Measurements from ENCODE around the gene PLIN3. TPM values are rescaled to one million over a fixed set of nuclear protein-coding genes. Genes with fewer than 3 reads are reported as not detected.
"Not testable (repeated sequence)": the region's sequence is repeated elsewhere in the genome, so short reads cannot be mapped to it uniquely, and the experiment has no call there.

Gene PLIN3
- total and polyA plus RNA-seq, 4 donors, result 18.0 to 105 (median 50.5) TPM

DNA sequence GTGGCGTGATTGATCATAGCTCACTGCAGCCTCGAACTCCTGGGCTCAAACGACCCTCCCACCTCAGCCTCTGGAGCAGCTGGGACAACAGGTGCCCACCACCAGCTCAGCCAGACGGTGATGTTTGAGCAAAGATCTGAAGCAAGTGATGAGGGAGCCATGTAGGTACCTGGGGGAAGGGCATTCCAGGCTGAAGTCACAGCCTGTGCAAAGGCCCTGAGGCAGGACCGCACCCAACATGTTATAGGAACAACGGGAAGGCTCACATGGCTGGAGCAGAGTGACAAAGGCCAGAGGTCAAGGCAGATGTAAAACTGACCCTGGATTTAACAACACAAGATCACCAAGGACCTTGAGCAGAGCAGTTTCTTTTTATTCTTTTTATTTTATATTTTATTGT lies 61.1 kb downstream of the PLIN3 start:
- 82 to 91% methylated on average over 6 of the region's 6 CpGs for WGBS, 2 donors
- ATAC-seq (ENCODE audit: insufficient read depth, low FRiP score) (no peak), DNase-seq (no peak)
- no peaks in the 10 kb centered on the region for H3K27me3 ChIP-seq (ENCODE audit: control insufficient read depth in 3 of 3, insufficient read depth in 3 of 3, low read length in 2 of 3)
- no peak overlapping the region for H3K27ac ChIP-seq (ENCODE audit: low read depth in 1 of 2, low read length in 1 of 2)
- TF ChIP-seq, protein P1, sequence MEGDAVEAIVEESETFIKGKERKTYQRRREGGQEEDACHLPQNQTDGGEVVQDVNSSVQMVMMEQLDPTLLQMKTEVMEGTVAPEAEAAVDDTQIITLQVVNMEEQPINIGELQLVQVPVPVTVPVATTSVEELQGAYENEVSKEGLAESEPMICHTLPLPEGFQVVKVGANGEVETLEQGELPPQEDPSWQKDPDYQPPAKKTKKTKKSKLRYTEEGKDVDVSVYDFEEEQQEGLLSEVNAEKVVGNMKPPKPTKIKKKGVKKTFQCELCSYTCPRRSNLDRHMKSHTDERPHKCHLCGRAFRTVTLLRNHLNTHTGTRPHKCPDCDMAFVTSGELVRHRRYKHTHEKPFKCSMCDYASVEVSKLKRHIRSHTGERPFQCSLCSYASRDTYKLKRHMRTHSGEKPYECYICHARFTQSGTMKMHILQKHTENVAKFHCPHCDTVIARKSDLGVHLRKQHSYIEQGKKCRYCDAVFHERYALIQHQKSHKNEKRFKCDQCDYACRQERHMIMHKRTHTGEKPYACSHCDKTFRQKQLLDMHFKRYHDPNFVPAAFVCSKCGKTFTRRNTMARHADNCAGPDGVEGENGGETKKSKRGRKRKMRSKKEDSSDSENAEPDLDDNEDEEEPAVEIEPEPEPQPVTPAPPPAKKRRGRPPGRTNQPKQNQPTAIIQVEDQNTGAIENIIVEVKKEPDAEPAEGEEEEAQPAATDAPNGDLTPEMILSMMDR (IDR thresholded peaks at IDR 0.05; ENCODE audit: control extremely low read depth, extremely low read depth), result no peak
- H3K9ac ChIP-seq (ENCODE audit: insufficient read depth in 1 of 2, low read length in 2 of 2), result no peak overlapping the region
- H3K9me3 ChIP-seq (ENCODE audit: control insufficient read depth in 4 of 4, insufficient read depth in 3 of 4, low read length in 3 of 4), result no peaks in the 10 kb centered on the region
- no peak overlapping the region for H3K4me3 ChIP-seq
- no peaks in the 10 kb centered on the region for H3K36me3 ChIP-seq (ENCODE audit: control insufficient read depth in 4 of 4, insufficient read depth in 4 of 4, low read length in 4 of 4)
- peaks cover 0 to 3% (median 0%) of the 10 kb centered on the region in 5 donors for H3K4me1 ChIP-seq (ENCODE audit: control insufficient read depth in 5 of 5, insufficient read depth in 5 of 5, low read length in 5 of 5)

- not testable (repeated sequence) for DNase-seq; H3K9me3 ChIP-seq (ENCODE audit: control insufficient read depth in 4 of 4, insufficient read depth in 3 of 4, low read length in 3 of 4); H3K4me3 ChIP-seq; H3K9ac ChIP-seq (ENCODE audit: insufficient read depth in 1 of 2, low read length in 2 of 2); H3K27me3 ChIP-seq (ENCODE audit: control insufficient read depth in 3 of 3, insufficient read depth in 3 of 3, low read length in 2 of 3); H3K27ac ChIP-seq (ENCODE audit: low read depth in 1 of 2, low read length in 1 of 2); H3K4me1 ChIP-seq (ENCODE audit: control insufficient read depth in 5 of 5, insufficient read depth in 5 of 5, low read length in 5 of 5); H3K36me3 ChIP-seq (ENCODE audit: control insufficient read depth in 4 of 4, insufficient read depth in 4 of 4, low read length in 4 of 4); ATAC-seq (ENCODE audit: insufficient read depth, low FRiP score)
- 97 to 99% methylated on average over 6 of the region's 6 CpGs for WGBS, 2 donors
Observed at GRCh38 chr19:4805140-4805539, 62.3 kb downstream of the PLIN3 start.

DNA sequence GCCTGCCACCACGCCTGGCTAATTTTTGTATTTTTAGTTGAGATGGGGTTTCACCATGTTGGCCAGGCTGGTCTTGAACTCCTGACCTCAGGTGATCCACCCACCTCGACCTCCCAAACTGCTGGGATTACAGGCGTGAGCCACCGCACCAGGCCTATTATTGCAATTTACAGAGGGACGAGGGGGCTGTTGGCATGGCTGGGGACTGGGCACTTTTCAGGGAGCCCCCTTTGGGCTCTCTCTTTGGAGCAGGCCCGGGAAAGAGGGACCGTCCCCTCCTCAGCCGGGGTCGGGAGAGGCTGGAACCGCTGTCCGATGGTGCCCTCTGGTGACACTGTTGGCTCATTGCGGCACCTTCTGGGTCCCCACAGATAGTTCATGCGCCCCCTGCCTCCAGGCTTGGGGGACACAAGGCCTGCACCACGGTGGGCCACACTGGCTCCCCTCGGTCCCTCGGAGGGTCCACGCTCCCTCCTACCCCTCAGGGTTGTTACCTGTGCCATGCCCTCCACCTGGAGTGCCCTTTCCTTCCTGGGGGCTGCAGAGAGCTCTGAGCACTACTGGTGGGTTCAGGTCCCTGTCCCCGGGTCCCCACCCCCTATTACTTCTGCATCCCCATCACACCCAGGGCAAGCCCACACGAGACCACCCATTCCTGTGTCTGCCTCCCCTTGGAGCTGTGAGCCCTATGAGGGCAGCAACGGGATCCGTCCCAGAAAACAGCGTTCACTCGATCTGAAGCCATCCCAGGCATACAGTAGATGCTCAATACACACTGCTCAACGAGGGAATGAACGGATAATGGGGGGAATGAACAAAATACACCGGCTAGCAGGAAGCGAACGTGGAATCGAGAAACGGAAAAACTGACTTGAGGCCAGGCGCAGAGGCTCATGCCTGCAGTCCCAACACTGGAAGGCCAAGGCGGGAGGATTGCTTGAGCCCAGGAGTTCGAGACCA lies 63.5 kb downstream of the PLIN3 start:
- Histone ChIP-seq H3K36me3 (ENCODE audit: control insufficient read depth in 4 of 4, insufficient read depth in 4 of 4, low read length in 4 of 4) (no peaks in the 10 kb centered on the region), H3K4me1 (ENCODE audit: control insufficient read depth in 5 of 5, insufficient read depth in 5 of 5, low read length in 5 of 5) (peaks cover 0 to 3% (median 0%) of the 10 kb centered on the region in 5 donors), H3K9ac (ENCODE audit: insufficient read depth in 1 of 2, low read length in 2 of 2) (no peak overlapping the region), H3K4me3 (no peak overlapping the region), H3K27me3 (ENCODE audit: control insufficient read depth in 3 of 3, insufficient read depth in 3 of 3, low read length in 2 of 3) (no peaks in the 10 kb centered on the region), H3K9me3 (ENCODE audit: control insufficient read depth in 4 of 4, insufficient read depth in 3 of 4, low read length in 3 of 4) (no peaks in the 10 kb centered on the region), H3K27ac (ENCODE audit: low read depth in 1 of 2, low read length in 1 of 2) (no peak overlapping the region)
- DNase-seq (peak; percentile 64 to 72 (median 68)), ATAC-seq (ENCODE audit: insufficient read depth, low FRiP score) (no peak)
- WGBS, 2 donors, result 48 to 50% methylated on average over 33 of the region's 33 CpGs
- TF ChIP-seq, protein P1 (IDR thresholded peaks at IDR 0.05; ENCODE audit: control extremely low read depth, extremely low read depth), result peak; percentile 74

DNA sequence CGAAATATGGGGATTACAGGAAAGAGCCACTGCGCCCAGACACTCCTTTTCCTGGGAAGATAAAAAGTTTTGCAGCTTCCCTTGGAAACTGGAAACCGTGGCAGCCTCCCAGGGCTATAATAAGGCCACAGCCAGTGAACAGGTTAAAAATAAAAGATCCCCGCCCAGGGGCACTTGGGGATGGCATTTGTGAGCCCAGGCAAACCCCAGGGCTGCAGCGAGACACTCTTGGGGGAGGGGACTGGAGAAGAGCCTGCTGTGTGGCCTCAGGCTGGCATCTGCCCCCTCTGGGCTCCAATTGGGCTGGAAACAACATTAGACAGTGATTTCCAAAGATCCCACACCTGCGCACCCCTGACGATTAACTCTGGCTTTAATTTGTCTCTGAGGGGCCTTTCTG lies 64.8 kb downstream of the PLIN3 start:
- ATAC-seq (ENCODE audit: insufficient read depth, low FRiP score), result no peak
- Histone ChIP-seq H3K27ac (ENCODE audit: low read depth in 1 of 2, low read length in 1 of 2) (no peak overlapping the region), H3K27me3 (ENCODE audit: control insufficient read depth in 3 of 3, insufficient read depth in 3 of 3, low read length in 2 of 3) (no peaks in the 10 kb centered on the region), H3K4me3 (no peak overlapping the region), H3K4me1 (ENCODE audit: control insufficient read depth in 5 of 5, insufficient read depth in 5 of 5, low read length in 5 of 5) (peaks cover 0 to 3% (median 0%) of the 10 kb centered on the region in 5 donors), H3K9ac (ENCODE audit: insufficient read depth in 1 of 2, low read length in 2 of 2) (no peak overlapping the region), H3K36me3 (ENCODE audit: control insufficient read depth in 4 of 4, insufficient read depth in 4 of 4, low read length in 4 of 4) (no peaks in the 10 kb centered on the region), H3K9me3 (ENCODE audit: control insufficient read depth in 4 of 4, insufficient read depth in 3 of 4, low read length in 3 of 4) (no peaks in the 10 kb centered on the region)
- 75 to 85% methylated on average over 7 of the region's 7 CpGs for WGBS, 2 donors
- TF ChIP-seq, protein P1 (IDR thresholded peaks at IDR 0.05; ENCODE audit: control extremely low read depth, extremely low read depth), result no peak
- no peak for DNase-seq

Data from lung (tissue), 12 donors.